Right lung (tissue), 10 donors: ENCODE data around the gene DAND5. TPM values are rescaled to one million over a fixed set of nuclear protein-coding genes. Genes with fewer than 3 reads are reported as not detected.
A peak's percentile ranks its signal among the peaks of the same experiment; 100 is the strongest.

Source experiments
- DNase-seq, 2 donors: peaks; one replicate each; pipeline ENCODE4 v3.0.0-alpha.2; 2013
- long read RNA-seq, 8 donors: transcript quantifications; one replicate each; lab custom pipeline, GENCODE V29; 2026
- polyA plus RNA-seq, 5 donors: library from polyadenylated mRNA; unstranded; fragments of 120-200 nt; gene quantifications; one replicate each; pipeline versions ENCODE4 v1.2.1 to v1.2.3, GENCODE V29; 2013; ENCODE audit warnings: inconsistent platforms in 1 of 5, low replicate concordance in 1 of 5; ENCODE audit not compliant: insufficient read length in 5 of 5, insufficient read depth in 1 of 5

The DAND5 gene, protein sequence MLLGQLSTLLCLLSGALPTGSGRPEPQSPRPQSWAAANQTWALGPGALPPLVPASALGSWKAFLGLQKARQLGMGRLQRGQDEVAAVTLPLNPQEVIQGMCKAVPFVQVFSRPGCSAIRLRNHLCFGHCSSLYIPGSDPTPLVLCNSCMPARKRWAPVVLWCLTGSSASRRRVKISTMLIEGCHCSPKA
- polyA plus RNA-seq, result under 1 TPM; 0.21 to 0.57 (median 0.26) TPM
- long read RNA-seq, donor 1, result 0 reads
- long read RNA-seq, donor 2, result 0 reads
- long read RNA-seq, donor 3, result 0 reads
- long read RNA-seq, donor 4, result 0 reads
- long read RNA-seq, donor 5, partial matches to known transcripts, result 0 of 1 reads
- long read RNA-seq, donor 5, other reads (novel, unspliced or antisense), result 0 of 1 reads
- long read RNA-seq, donor 6, result 0 reads
- long read RNA-seq, donor 7, result 0 reads
- long read RNA-seq, donor 8, result 0 reads

DNA sequence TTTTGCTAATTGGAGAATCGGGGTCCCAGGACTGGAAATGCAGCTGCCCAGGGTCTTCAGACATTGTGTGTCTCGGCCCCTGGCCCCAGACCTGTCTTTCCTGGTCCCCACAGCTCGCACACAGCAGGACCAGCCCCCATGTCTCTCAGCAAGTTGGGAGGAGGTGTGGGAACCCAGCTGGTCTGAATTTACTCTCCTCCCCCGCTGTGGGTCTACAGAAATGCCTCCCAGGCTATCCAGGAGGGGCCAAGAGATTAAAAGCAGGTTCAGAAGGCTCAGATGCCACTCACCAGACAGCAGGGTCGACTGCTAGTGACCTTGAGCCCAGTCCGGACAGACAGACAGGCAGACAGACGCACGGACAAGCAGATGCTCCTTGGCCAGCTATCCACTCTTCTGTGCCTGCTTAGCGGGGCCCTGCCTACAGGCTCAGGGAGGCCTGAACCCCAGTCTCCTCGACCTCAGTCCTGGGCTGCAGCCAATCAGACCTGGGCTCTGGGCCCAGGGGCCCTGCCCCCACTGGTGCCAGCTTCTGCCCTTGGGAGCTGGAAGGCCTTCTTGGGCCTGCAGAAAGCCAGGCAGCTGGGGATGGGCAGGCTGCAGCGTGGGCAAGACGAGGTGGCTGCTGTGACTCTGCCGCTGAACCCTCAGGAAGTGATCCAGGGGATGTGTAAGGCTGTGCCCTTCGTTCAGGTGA lies at the start of gene DAND5:
Gene DAND5 (plus strand): TSS at position 285 of the 697 bp plus-strand sequence. CDS start 85 bp downstream, at position 370.
- no peak for DNase-seq

DNA sequence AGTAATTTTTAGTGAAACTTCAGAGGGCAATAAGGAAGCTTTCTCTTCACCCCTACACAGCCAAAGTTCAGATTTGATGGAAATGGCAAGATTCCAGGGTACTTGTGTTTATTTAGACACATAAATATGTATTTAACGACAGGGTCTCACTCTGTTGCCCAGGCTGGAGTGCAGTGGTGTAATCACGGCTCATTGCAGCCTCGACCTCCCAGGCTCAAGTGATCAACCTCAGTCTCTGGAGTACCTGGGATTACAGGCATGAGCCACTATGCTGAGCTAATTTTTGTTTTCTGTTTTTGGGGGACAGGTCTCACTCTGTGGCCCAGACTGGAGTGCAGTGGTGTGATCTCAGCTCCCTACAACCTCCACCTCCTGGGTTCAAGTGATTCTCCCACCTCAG lies 48.3 kb upstream of the DAND5 start:
- DNase-seq, result no peak

DNA sequence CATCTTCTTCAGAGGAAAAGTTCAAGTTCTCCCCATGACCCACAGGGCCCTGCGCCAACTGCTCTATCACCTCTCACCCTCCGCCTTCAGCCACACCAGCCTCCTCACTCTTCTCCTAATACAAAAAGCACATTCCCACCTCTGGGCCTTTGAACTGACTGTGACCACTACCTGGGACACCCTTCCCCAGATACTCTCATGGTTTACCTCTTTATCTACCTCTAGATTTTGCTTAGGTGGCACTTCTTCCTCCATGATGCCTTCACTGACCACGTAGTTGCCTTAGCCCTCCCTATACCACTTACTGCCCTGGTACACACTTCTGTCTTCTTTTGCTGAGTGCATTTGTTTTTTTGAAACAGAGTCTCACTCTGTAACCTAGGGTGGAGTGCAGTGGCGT lies 46.4 kb upstream of the DAND5 start:
- no peak for DNase-seq

DNA sequence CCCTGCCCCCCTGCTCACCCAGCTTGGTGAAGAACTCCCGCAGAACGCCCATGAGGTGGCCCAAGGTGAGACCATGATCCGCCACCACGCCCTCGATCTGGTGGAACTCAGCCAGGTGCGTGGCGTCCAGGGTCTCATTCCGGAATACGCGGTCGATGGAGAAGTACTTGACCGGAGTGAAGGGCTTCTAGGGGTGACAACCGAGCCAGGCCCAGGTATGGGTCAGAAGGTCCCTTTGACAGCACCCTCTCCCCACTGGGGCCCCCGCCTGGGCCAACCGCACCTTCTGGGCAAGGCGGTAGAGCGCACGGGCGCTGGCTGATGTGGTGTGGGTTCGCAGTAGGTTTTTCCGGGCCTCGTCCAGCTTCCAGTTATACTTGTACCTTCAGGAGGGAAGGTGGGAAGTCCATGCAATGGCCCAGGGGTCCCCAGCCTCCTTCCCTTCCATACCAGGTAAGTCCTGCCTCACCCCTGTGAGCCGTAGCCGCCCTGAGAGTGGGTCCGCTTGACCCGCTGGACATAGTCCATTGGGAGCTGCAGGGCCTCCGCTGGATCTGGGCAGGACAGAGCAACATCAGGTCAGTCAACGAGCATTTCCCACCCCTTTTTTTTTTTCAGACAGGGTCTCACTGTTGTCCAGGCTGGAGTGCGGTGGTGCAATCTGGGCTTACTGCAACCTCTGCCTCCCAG lies 44.6 kb upstream of the DAND5 start:
- no peak for DNase-seq

DNA sequence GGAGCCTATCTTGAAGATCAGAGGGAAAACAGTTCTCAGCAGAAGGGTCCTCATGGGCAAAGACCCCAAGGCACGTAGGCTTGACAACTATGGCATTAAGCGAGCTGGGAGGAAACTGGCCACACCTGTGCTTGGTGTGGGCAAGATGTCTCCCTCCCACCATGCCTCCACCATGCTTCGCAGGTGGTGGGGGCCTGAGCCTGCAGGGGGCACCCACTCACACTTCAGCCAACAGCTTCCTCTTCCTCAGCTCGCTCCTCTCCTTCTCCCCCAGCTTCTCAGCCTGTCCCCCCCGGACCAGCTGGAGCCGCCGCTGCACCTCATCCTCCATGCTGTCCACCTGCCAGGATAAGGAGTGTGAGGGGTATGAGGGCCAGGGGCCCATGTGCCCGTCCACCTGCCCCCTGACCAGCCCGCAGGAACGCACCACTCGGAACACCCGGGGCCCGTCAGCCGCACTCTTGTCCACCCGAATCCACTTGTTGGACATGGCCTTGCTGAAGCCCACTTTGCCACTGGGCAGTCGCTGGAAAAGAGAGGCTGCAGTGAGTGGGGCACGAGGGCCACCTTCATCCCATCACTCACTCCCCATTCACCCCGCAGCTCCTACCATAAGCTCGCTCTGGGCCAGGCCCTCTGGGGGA lies 39.3 kb upstream of the DAND5 start:
- no peak for DNase-seq

DNA sequence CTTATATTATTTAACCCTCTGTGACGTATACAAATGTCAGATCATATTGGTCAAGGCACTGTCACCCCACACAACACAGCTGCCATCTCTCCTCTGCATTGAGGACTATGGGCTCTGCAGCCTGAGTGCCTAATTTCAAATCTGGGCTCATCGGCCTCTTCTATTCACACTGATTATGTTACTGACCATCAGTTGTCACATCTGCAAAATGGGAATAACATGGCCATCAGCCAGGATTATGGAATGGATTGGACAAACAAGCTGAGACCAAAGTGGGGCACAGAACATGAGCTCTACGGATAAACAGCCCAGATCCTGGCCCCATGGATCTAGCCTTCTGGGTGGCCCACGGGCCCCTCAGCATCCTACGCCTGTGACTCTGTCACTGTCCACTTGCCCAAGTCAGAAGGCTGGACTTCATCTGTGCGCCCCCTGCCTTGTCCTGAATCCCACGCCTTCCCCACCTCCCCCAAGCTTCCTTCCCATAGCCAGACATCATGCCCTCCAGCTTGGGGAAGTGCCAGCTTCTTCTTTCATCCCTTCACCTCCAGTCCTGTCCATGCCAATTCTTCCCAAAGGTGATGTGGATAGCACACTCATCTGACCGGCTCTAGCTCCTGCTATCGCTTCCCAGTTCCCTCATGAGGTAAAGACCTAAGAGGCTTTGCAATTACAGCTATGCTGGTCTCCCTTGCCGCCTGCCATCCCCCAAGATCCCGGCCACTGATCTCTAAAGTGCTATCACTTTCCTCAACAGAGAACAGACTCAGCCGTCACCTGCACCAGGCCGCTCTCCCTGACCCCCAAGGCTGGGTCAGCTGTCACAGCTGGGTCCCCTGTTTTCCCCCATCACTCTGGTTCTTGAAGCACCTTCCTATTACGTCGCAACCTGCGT lies 36.7 kb upstream of the DAND5 start:
- DNase-seq, result no peak

DNA sequence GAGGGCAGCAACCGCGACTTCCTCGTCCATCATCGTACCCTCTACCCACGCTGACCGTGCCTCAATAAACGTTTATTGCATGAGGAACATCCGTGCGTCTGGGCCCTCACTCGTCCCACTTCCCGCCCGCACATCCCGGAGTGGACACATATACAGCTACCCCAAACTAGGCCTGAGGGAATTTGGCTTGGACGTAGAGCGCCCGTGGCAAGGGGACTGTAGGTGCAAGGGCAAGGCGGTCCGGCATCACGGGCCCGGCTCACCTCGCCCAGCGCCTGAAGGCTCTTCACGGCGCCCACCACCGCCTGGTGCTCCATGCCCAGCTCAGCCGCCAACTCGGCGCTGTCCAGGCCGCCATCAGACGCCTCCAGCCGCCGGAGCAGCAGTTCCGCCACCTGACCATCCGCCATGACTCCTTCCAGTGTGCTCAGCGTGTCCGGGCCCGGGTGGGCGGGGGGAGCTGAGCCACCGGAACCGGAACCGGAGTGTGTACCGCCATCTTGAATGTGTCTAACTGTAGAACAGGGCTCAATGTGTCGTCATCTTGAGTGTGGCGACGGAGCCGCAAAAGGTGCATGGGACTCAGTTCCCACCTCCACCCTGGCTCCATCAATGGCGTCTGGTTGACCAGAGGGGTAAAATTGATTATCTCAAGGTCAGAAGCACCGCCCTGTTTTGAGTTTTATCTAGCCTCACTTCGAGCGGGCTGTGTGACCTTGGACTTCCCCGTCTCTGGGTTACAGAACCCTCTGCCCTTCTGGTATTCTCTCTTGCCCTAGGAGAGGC lies 35.9 kb upstream of the DAND5 start, which contains the start of gene FARSA:
Gene FARSA (minus strand): TSS at position 425 of the 786 bp plus-strand sequence. CDS start 15 bp downstream, at position 410.
- peak; percentile 87 to 88 for DNase-seq

DNA sequence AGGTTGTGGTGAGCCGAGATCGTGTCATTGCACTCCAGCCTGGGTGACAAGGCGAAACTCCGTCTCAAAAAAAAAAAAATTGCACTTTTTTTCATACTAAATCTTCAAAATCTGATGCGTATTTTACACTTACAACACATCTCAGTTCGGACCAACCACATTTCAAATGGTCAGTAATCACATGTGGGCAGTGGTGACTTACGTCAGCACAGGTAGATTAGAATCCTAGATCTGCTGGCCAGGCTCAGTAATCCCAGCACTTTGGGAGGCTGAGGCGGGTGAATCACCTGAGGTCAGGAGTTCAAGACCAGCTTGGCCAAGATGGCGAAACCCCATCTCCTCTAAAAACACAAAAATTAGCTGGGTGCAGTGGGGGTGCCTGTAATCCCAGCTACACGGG lies 34.3 kb upstream of the DAND5 start:
- no peak for DNase-seq

DNA sequence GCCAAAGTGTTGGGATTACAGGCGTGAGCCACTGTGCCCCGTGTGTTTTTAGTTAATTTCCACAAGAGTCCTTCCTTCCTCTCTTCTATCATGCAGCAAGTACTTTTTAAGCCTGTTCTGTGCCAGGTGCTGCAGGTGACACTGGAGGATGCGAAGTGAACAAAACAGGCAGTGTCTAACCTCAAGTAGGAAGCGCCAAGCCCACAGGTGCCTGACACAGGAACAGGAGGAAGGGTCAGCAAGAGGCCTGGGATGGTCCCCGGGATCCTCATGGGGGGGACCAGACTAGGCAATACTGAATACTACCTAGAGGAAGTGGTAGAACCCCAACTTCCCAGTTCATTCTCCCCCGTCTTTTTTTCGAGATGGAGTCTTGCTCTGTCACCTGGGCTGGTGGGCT lies 32.8 kb upstream of the DAND5 start:
- DNase-seq, result no peak

DNA sequence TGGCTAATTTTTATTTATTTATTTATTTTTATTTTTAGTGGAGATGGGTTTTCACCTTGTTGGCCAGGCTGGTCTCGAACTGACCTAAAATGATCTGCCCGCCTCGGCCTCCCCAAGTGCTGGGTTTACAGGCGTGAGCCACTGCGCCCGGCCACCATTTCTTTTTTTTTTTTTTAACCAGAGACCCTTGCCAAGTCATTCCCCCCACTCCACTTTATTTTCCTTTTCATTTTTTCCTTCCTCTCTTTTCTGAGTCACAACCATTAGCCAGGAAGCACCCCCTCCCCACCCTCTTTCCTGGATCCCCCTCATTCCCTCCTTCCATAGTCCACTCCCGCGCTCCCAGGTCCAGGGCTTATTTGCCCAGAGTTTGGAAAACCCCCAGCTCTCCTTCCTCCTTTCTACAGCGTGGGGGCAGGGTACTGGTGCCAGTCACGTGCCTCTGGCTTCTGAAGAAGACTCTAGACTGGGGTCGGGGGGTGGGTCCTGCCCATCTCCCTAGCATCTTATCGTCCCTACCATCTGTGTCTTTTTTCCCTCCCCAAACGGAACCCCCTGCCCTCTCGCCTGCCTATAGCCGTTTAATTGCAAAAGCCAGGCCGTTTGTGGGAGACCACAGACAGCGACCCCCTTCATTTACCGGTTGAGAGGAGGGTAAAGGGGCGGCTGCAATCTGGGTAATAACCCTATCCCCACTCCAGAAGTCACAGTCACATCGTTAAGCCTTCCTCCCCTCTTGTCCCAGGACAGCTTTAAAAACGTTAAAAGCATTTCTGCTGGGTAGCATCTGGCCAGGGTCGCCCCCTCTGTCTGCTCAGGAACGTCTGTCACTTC lies 32.1 kb upstream of the DAND5 start:
- no peak for DNase-seq

DNA sequence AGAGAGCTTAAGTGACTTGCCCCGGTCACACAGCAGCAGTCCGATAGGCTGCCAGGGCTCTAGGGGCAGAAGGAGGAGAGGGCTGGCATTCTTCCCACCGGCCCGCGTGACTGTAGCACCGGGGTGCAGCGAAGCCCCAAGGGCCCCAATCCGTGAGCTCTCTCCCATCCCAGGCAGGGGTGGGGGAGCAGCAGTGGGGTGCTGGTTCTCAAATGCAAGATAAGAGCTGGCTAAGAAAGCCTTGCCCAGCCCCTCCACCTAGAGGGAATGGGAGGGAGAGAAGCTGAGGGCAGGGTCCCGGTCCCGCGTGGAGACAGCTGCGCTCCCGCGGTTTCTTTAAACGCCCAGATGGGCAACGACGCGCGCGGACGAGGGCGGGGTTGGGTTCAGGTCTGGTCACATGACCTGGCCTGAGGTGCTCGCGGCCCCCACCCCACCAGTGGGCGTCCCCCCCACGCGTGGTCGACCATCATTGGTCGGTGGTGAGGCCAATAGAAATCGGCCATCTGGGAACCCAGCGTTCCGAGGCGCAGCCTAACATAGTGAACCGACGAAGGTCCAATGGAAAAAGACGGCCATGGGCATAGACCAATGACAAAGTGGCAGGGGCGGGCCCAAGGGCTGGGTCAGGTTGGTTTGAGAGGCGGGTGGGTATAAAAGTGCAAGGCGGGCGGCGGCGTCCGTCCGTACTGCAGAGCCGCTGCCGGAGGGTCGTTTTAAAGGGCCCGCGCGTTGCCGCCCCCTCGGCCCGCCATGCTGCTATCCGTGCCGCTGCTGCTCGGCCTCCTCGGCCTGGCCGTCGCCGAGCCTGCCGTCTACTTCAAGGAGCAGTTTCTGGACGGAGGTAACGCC lies 31.2 kb upstream of the DAND5 start, which contains the start of gene CALR:
Gene CALR (plus strand): TSS at position 683 of the 852 bp plus-strand sequence. CDS start 71 bp downstream, at position 754.
- peak; percentile 99 for DNase-seq

DNA sequence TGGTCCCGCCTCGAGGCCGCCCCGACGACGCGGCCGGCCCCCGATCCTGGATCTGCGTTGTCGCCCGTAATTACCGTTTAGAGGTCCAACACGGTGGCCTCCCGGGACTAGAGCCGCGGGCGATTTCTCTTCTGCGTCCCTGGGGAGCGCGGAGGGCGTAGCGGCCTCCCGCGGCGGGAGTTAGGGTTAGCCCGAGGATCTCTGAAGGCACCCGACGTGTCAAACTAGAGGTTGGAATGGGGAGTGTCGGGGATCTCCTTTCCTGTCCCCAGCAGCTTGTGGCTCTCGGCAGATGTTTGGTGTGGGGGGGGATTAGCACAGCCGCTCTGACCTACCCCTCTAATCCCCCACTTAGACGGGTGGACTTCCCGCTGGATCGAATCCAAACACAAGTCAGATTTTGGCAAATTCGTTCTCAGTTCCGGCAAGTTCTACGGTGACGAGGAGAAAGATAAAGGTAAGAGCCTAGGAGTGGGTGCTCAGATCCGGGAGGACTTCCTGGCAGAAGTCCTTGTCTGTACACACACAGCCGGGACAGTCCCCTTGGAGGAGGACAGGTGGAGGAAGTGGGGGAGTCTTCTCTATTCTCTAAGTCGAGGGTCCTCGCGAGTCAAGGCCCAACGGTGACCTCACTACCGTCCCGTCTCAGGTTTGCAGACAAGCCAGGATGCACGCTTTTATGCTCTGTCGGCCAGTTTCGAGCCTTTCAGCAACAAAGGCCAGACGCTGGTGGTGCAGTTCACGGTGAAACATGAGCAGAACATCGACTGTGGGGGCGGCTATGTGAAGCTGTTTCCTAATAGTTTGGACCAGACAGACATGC lies 30.4 kb upstream of the DAND5 start:
- no peak for DNase-seq

DNA sequence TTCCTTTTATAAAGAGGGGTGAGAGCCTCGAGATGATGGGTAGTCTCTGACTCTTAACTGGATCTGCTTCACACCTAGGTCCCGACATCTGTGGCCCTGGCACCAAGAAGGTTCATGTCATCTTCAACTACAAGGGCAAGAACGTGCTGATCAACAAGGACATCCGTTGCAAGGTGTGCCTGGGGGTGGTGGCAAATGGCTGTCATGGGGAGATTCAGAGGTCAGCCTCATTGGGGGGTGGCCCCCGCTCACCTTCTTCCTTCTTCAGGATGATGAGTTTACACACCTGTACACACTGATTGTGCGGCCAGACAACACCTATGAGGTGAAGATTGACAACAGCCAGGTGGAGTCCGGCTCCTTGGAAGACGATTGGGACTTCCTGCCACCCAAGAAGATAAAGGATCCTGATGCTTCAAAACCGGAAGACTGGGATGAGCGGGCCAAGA lies 29.4 kb upstream of the DAND5 start:
- DNase-seq, result no peak

DNA sequence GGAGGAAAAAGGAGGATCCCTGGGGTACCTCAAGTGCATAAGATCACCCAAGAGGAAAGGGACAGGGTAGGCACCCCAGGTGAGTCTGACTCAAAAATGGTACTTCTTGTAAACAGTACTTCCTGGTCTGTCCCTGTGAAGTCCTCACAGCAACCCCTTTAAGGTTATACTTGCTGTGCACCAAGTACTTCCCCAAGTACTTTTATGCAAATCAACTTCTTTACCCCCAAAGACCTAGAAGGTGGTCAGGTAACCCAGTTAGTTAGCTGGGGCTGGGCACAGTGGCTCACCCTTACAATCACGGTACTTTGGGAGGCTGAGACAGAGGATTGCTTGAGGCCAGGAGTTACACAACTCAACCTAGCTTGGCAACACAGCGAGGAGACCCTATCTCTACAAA lies 28.5 kb upstream of the DAND5 start:
- no peak for DNase-seq

DNA sequence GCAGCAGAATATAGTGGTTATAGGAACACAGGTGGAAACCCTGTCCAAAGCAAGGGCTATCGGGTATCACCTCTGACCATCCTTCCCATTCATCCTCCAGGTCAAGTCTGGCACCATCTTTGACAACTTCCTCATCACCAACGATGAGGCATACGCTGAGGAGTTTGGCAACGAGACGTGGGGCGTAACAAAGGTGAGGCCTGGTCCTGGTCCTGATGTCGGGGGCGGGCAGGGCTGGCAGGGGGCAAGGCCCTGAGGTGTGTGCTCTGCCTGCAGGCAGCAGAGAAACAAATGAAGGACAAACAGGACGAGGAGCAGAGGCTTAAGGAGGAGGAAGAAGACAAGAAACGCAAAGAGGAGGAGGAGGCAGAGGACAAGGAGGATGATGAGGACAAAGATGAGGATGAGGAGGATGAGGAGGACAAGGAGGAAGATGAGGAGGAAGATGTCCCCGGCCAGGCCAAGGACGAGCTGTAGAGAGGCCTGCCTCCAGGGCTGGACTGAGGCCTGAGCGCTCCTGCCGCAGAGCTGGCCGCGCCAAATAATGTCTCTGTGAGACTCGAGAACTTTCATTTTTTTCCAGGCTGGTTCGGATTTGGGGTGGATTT lies 25.8 kb upstream of the DAND5 start:
- no peak for DNase-seq

DNA sequence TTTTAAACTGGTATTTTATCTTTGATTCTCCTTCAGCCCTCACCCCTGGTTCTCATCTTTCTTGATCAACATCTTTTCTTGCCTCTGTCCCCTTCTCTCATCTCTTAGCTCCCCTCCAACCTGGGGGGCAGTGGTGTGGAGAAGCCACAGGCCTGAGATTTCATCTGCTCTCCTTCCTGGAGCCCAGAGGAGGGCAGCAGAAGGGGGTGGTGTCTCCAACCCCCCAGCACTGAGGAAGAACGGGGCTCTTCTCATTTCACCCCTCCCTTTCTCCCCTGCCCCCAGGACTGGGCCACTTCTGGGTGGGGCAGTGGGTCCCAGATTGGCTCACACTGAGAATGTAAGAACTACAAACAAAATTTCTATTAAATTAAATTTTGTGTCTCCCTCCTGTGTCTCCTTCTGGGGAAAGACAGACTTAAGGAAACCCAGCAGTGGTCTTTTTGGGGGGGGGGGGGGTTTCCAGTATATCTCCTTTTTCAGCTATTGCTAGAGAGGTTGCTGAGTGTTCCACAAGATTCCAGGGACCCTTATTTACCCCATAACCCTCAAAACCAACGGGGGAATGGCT lies 25.2 kb upstream of the DAND5 start:
- no peak for DNase-seq
